ENCODE results near the gene CNIH2.
"Not testable (repeated sequence)": the region's sequence is repeated elsewhere in the genome, so short reads cannot be mapped to it uniquely, and the experiment has no call there.

Gene CNIH2

GRCh38 chr11:66239511-66239910 is 38.5 kb upstream of the CNIH2 start:
- Histone ChIP-seq H3K79me2 (ENCODE audit: control insufficient read depth, insufficient read depth, low read length, unreplicated experiment) (no peaks in the 10 kb centered on the region), H2AFZ (ENCODE audit: low read length, unreplicated experiment) (no peak overlapping the region), H3K4me3 (ENCODE audit: low read depth, low read length) (no peak overlapping the region), H3K4me1 (ENCODE audit: control insufficient read depth, insufficient read depth, low read length, unreplicated experiment) (no peaks in the 10 kb centered on the region), H3K27ac (ENCODE audit: low read depth, low read length) (no peak overlapping the region), H3K27me3 (ENCODE audit: insufficient read depth, low read length) (no peaks in the 10 kb centered on the region), H3K36me3 (ENCODE audit: insufficient read depth, low read length) (0 out of 2 replicates have a peak, but pooled peaks cover 3% of the 10 kb centered on the region)

GRCh38 chr11:66239998-66240780 is 37.8 kb upstream of the CNIH2 start:
- Histone ChIP-seq H3K79me2 (ENCODE audit: control insufficient read depth, insufficient read depth, low read length, unreplicated experiment) (no peaks in the 10 kb centered on the region), H3K27ac (ENCODE audit: low read depth, low read length) (no peak overlapping the region), H3K4me3 (ENCODE audit: low read depth, low read length) (no peak overlapping the region), H3K27me3 (ENCODE audit: insufficient read depth, low read length) (no peaks in the 10 kb centered on the region), H3K36me3 (ENCODE audit: insufficient read depth, low read length) (0 out of 2 replicates have a peak, but pooled peaks cover 3% of the 10 kb centered on the region), H2AFZ (ENCODE audit: low read length, unreplicated experiment) (no peak overlapping the region), H3K4me1 (ENCODE audit: control insufficient read depth, insufficient read depth, low read length, unreplicated experiment) (no peaks in the 10 kb centered on the region)

- Histone ChIP-seq H3K27me3 (ENCODE audit: insufficient read depth, low read length) (no peaks in the 10 kb centered on the region), H3K79me2 (ENCODE audit: control insufficient read depth, insufficient read depth, low read length, unreplicated experiment) (no peaks in the 10 kb centered on the region), H3K36me3 (ENCODE audit: insufficient read depth, low read length) (0 out of 2 replicates have a peak, but pooled peaks cover 3% of the 10 kb centered on the region), H2AFZ (ENCODE audit: low read length, unreplicated experiment) (no peak overlapping the region), H3K27ac (ENCODE audit: low read depth, low read length) (no peak overlapping the region), H3K4me1 (ENCODE audit: control insufficient read depth, insufficient read depth, low read length, unreplicated experiment) (no peaks in the 10 kb centered on the region), H3K4me3 (ENCODE audit: low read depth, low read length) (no peak overlapping the region)
These were observed 37.2 kb upstream of the CNIH2 start for GRCh38 chr11:66240781-66241136.

GRCh38 chr11:66242095-66242765 is 35.7 kb upstream of the CNIH2 start:
- Histone ChIP-seq H3K4me3 (ENCODE audit: low read depth, low read length) (no peak overlapping the region), H3K4me1 (ENCODE audit: control insufficient read depth, insufficient read depth, low read length, unreplicated experiment) (no peaks in the 10 kb centered on the region), H2AFZ (ENCODE audit: low read length, unreplicated experiment) (no peak overlapping the region), H3K36me3 (ENCODE audit: insufficient read depth, low read length) (0 out of 2 replicates have a peak, but pooled peaks cover 3% of the 10 kb centered on the region), H3K79me2 (ENCODE audit: control insufficient read depth, insufficient read depth, low read length, unreplicated experiment) (no peaks in the 10 kb centered on the region), H3K27me3 (ENCODE audit: insufficient read depth, low read length) (no peaks in the 10 kb centered on the region), H3K27ac (ENCODE audit: low read depth, low read length) (no peak overlapping the region)

GRCh38 chr11:66243782-66244535 is 34.0 kb upstream of the CNIH2 start:
- Histone ChIP-seq H3K4me1 (ENCODE audit: control insufficient read depth, insufficient read depth, low read length, unreplicated experiment) (no peaks in the 10 kb centered on the region), H3K4me3 (ENCODE audit: low read depth, low read length) (no peak overlapping the region), H2AFZ (ENCODE audit: low read length, unreplicated experiment) (no peak overlapping the region), H3K79me2 (ENCODE audit: control insufficient read depth, insufficient read depth, low read length, unreplicated experiment) (no peaks in the 10 kb centered on the region), H3K27ac (ENCODE audit: low read depth, low read length) (no peak overlapping the region), H3K36me3 (ENCODE audit: insufficient read depth, low read length) (0 out of 2 replicates have a peak, but pooled peaks cover 3% of the 10 kb centered on the region), H3K27me3 (ENCODE audit: insufficient read depth, low read length) (no peaks in the 10 kb centered on the region)

- Histone ChIP-seq H2AFZ (ENCODE audit: low read length, unreplicated experiment) (no peak overlapping the region), H3K27me3 (ENCODE audit: insufficient read depth, low read length) (no peaks in the 10 kb centered on the region), H3K36me3 (ENCODE audit: insufficient read depth, low read length) (peaks cover 3% of the 10 kb centered on the region; the same call in 1 of the 2 replicates), H3K27ac (ENCODE audit: low read depth, low read length) (no peak overlapping the region), H3K79me2 (ENCODE audit: control insufficient read depth, insufficient read depth, low read length, unreplicated experiment) (no peaks in the 10 kb centered on the region), H3K4me1 (ENCODE audit: control insufficient read depth, insufficient read depth, low read length, unreplicated experiment) (no peaks in the 10 kb centered on the region), H3K4me3 (ENCODE audit: low read depth, low read length) (no peak overlapping the region)
These were observed 30.7 kb upstream of the CNIH2 start for GRCh38 chr11:66247295-66247694.

- Histone ChIP-seq H3K27me3 (ENCODE audit: insufficient read depth, low read length) (no peaks in the 10 kb centered on the region), H2AFZ (ENCODE audit: low read length, unreplicated experiment) (no peak overlapping the region), H3K4me1 (ENCODE audit: control insufficient read depth, insufficient read depth, low read length, unreplicated experiment) (no peaks in the 10 kb centered on the region), H3K36me3 (ENCODE audit: insufficient read depth, low read length) (no peaks in the 10 kb centered on the region; the same call in 1 of the 2 replicates), H3K79me2 (ENCODE audit: control insufficient read depth, insufficient read depth, low read length, unreplicated experiment) (no peaks in the 10 kb centered on the region), H3K4me3 (ENCODE audit: low read depth, low read length) (no peak overlapping the region), H3K27ac (ENCODE audit: low read depth, low read length) (no peak overlapping the region)
These were observed 30.2 kb upstream of the CNIH2 start for GRCh38 chr11:66247801-66248200.

GRCh38 chr11:66248903-66249302 is 29.1 kb upstream of the CNIH2 start:
- no peaks in the 10 kb centered on the region for H3K79me2 ChIP-seq (ENCODE audit: control insufficient read depth, insufficient read depth, low read length, unreplicated experiment)
- H2AFZ ChIP-seq (ENCODE audit: low read length, unreplicated experiment), result no peak overlapping the region
- H3K27me3 ChIP-seq (ENCODE audit: insufficient read depth, low read length), result no peaks in the 10 kb centered on the region
- no peak overlapping the region for H3K27ac ChIP-seq (ENCODE audit: low read depth, low read length)
- H3K4me1 ChIP-seq (ENCODE audit: control insufficient read depth, insufficient read depth, low read length, unreplicated experiment), result no peaks in the 10 kb centered on the region
- no peak overlapping the region for H3K4me3 ChIP-seq (ENCODE audit: low read depth, low read length)
- no peaks in the 10 kb centered on the region; the same call in 1 of the 2 replicates for H3K36me3 ChIP-seq (ENCODE audit: insufficient read depth, low read length)

GRCh38 chr11:66251809-66252208 is 26.2 kb upstream of the CNIH2 start:
- H3K27me3 ChIP-seq (ENCODE audit: insufficient read depth, low read length), result no peaks in the 10 kb centered on the region
- no peaks in the 10 kb centered on the region for H3K4me1 ChIP-seq (ENCODE audit: control insufficient read depth, insufficient read depth, low read length, unreplicated experiment)
- H3K27ac ChIP-seq (ENCODE audit: low read depth, low read length), result no peak overlapping the region
- H3K4me3 ChIP-seq (ENCODE audit: low read depth, low read length), result no peak overlapping the region
- H2AFZ ChIP-seq (ENCODE audit: low read length, unreplicated experiment), result no peak overlapping the region
- H3K79me2 ChIP-seq (ENCODE audit: control insufficient read depth, insufficient read depth, low read length, unreplicated experiment), result no peaks in the 10 kb centered on the region
- no peaks in the 10 kb centered on the region; the same call in 1 of the 2 replicates for H3K36me3 ChIP-seq (ENCODE audit: insufficient read depth, low read length)

GRCh38 chr11:66253081-66253480 is 24.9 kb upstream of the CNIH2 start:
- H3K27ac ChIP-seq (ENCODE audit: low read depth, low read length), result not testable (repeated sequence)

More at GRCh38 chr11:66253081-66253480, 24.9 kb upstream of the CNIH2 start:
- H3K4me1 ChIP-seq (ENCODE audit: control insufficient read depth, insufficient read depth, low read length, unreplicated experiment); H3K36me3 ChIP-seq (ENCODE audit: insufficient read depth, low read length); H3K79me2 ChIP-seq (ENCODE audit: control insufficient read depth, insufficient read depth, low read length, unreplicated experiment); H3K27me3 ChIP-seq (ENCODE audit: insufficient read depth, low read length); H3K4me3 ChIP-seq (ENCODE audit: low read depth, low read length); H2AFZ ChIP-seq (ENCODE audit: low read length, unreplicated experiment): not testable (repeated sequence)

Data from ACC112 (cell line).